Measurements from ENCODE around the gene MPRIP. TPM values are rescaled to one million over a fixed set of nuclear protein-coding genes. Genes with fewer than 3 reads are reported as not detected.

The MPRIP gene
- total and polyA plus RNA-seq, 4 donors: 121 to 342 (median 175) TPM

GRCh38 chr17:17055286-17056155 lies 13.3 kb downstream of the MPRIP start:
- ATAC-seq (ENCODE audit: insufficient read depth, low FRiP score) (no peak), DNase-seq (no peak)
- Histone ChIP-seq H3K9ac (ENCODE audit: insufficient read depth in 1 of 2, low read length in 2 of 2) (no peak overlapping the region), H3K4me1 (ENCODE audit: control insufficient read depth in 5 of 5, insufficient read depth in 5 of 5, low read length in 5 of 5) (peaks cover 2 to 52% (median 41%) of the 10 kb centered on the region in 5 donors), H3K36me3 (ENCODE audit: control insufficient read depth in 4 of 4, insufficient read depth in 4 of 4, low read length in 4 of 4) (peaks cover 0 to 22% (median 12%) of the 10 kb centered on the region in 4 donors), H3K27ac (ENCODE audit: low read depth in 1 of 2, low read length in 1 of 2) (peak overlapping the region; percentile 67 to 87), H3K4me3 (no peak overlapping the region), H3K27me3 (ENCODE audit: control insufficient read depth in 3 of 3, insufficient read depth in 3 of 3, low read length in 2 of 3) (no peaks in the 10 kb centered on the region), H3K9me3 (ENCODE audit: control insufficient read depth in 4 of 4, insufficient read depth in 3 of 4, low read length in 3 of 4) (no peaks in the 10 kb centered on the region)
- 75 to 89% methylated on average over 16 of the region's 16 CpGs for WGBS, 2 donors
- TF ChIP-seq CTCF (IDR thresholded peaks at IDR 0.05; ENCODE audit: control extremely low read depth, extremely low read depth): no peak

- WGBS, 2 donors: 50 to 53% methylated on average over 8 of the region's 8 CpGs
- DNase-seq (no peak), ATAC-seq (ENCODE audit: insufficient read depth, low FRiP score) (peak; percentile 44)
- TF ChIP-seq CTCF (IDR thresholded peaks at IDR 0.05; ENCODE audit: control extremely low read depth, extremely low read depth): no peak
- Histone ChIP-seq H3K27ac (ENCODE audit: low read depth in 1 of 2, low read length in 1 of 2) (peak overlapping the region; percentile 51 to 87), H3K9ac (ENCODE audit: insufficient read depth in 1 of 2, low read length in 2 of 2) (no peak overlapping the region), H3K9me3 (ENCODE audit: control insufficient read depth in 4 of 4, insufficient read depth in 3 of 4, low read length in 3 of 4) (no peaks in the 10 kb centered on the region), H3K36me3 (ENCODE audit: control insufficient read depth in 4 of 4, insufficient read depth in 4 of 4, low read length in 4 of 4) (peaks cover 0 to 22% (median 12%) of the 10 kb centered on the region in 4 donors), H3K27me3 (ENCODE audit: control insufficient read depth in 3 of 3, insufficient read depth in 3 of 3, low read length in 2 of 3) (no peaks in the 10 kb centered on the region), H3K4me3 (no peak overlapping the region), H3K4me1 (ENCODE audit: control insufficient read depth in 5 of 5, insufficient read depth in 5 of 5, low read length in 5 of 5) (peaks cover 2 to 48% (median 36%) of the 10 kb centered on the region in 5 donors)
Measured at GRCh38 chr17:17056156-17056539, 13.9 kb downstream of the MPRIP start.

- WGBS, 2 donors: 85 to 92% methylated on average over 9 of the region's 9 CpGs
- H3K36me3 ChIP-seq (ENCODE audit: control insufficient read depth in 4 of 4, insufficient read depth in 4 of 4, low read length in 4 of 4): peaks cover 0 to 22% (median 13%) of the 10 kb centered on the region in 4 donors
- H3K9ac ChIP-seq (ENCODE audit: insufficient read depth in 1 of 2, low read length in 2 of 2): no peak overlapping the region
- no peak for TF ChIP-seq CTCF (IDR thresholded peaks at IDR 0.05; ENCODE audit: control extremely low read depth, extremely low read depth)
- ATAC-seq (ENCODE audit: insufficient read depth, low FRiP score) (no peak), DNase-seq (no peak)
- H3K9me3 ChIP-seq (ENCODE audit: control insufficient read depth in 4 of 4, insufficient read depth in 3 of 4, low read length in 3 of 4): no peaks in the 10 kb centered on the region
- no peak overlapping the region for H3K4me3 ChIP-seq
- peaks cover 6 to 47% (median 35%) of the 10 kb centered on the region in 5 donors for H3K4me1 ChIP-seq (ENCODE audit: control insufficient read depth in 5 of 5, insufficient read depth in 5 of 5, low read length in 5 of 5)
- H3K27ac ChIP-seq (ENCODE audit: low read depth in 1 of 2, low read length in 1 of 2): peak overlapping the region in 1 of 2 donors; percentile 26
- no peaks in the 10 kb centered on the region for H3K27me3 ChIP-seq (ENCODE audit: control insufficient read depth in 3 of 3, insufficient read depth in 3 of 3, low read length in 2 of 3)
Measured at GRCh38 chr17:17057057-17057551, 14.8 kb downstream of the MPRIP start.

Measured in lung (tissue), 12 donors.